ENCODE measurements around the gene NSG1.
"Not testable (repeated sequence)": the region's sequence is repeated elsewhere in the genome, so short reads cannot be mapped to it uniquely, and the experiment has no call there.

NSG1 gene

GRCh38 chr4:4417886-4418285, 31.0 kb downstream of the NSG1 start:
- no peak for DNase-seq

- DNase-seq = no peak
Measured at GRCh38 chr4:4418676-4419390, 31.9 kb downstream of the NSG1 start.

GRCh38 chr4:4419896-4420295, 33.0 kb downstream of the NSG1 start:
- DNase-seq = no peak

- DNase-seq = no peak
Measured at GRCh38 chr4:4420421-4420820, 33.5 kb downstream of the NSG1 start.

- DNase-seq = no peak
Measured at GRCh38 chr4:4421356-4421755, 34.5 kb downstream of the NSG1 start.

GRCh38 chr4:4422117-4422516, 35.2 kb downstream of the NSG1 start:
- not testable (repeated sequence) for DNase-seq

GRCh38 chr4:4422856-4423499, 36.1 kb downstream of the NSG1 start:
- no peak for DNase-seq

GRCh38 chr4:4423706-4424498, 37.0 kb downstream of the NSG1 start:
- DNase-seq = no peak

- DNase-seq = no peak
Measured at GRCh38 chr4:4424499-4425115, 37.7 kb downstream of the NSG1 start.

GRCh38 chr4:4425119-4425690, 38.3 kb downstream of the NSG1 start:
- DNase-seq = no peak

- no peak for DNase-seq
Measured at GRCh38 chr4:4425696-4426095, 38.8 kb downstream of the NSG1 start.

GRCh38 chr4:4426511-4427120, 39.7 kb downstream of the NSG1 start:
- no peak for DNase-seq

- DNase-seq = no peak
Measured at GRCh38 chr4:4427121-4427870, 40.4 kb downstream of the NSG1 start.

- no peak for DNase-seq
Measured at GRCh38 chr4:4427886-4428285, 41.0 kb downstream of the NSG1 start.

GRCh38 chr4:4428966-4429875, 42.3 kb downstream of the NSG1 start:
- no peak for DNase-seq

GRCh38 chr4:4430492-4431195, 43.7 kb downstream of the NSG1 start:
- DNase-seq = peak; percentile 42

GRCh38 chr4:4432341-4433125, 45.6 kb downstream of the NSG1 start:
- no peak for DNase-seq

- no peak for DNase-seq
Measured at GRCh38 chr4:4433941-4434340, 47.0 kb downstream of the NSG1 start.

- no peak for DNase-seq
Measured at GRCh38 chr4:4436244-4436823, 49.4 kb downstream of the NSG1 start.
